GM19193 (cell line): ENCODE data around the gene FARP1.

Experiments used
- POLR2A ChIP-seq: IDR thresholded peaks from 4 replicates; pipeline ENCODE4 v1.6.1; 2011; ENCODE audit not compliant: insufficient read depth, insufficient read length; ENCODE audit errors: extremely low read depth

FARP1 gene

DNA sequence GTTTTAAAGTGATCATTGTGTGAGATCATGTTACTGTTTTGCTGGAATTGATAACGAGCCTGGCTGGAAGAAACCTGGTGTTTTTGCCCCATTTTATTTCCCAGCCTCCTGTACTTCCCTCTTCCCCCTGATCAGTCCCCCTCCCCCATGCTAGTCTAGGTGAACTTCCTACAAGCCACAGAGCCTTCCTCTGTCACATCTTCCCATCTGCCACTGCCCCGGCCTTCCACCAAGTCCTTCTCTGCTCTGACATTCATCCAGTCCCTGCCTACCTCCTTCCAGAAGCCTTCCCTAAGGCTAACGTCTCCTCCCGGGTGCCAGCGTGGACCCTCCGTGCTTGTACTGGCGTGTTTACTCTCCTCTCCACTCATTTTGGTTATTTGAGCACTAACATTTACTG lies 14.3 kb downstream of the FARP1 start:
- no peak for TF ChIP-seq POLR2A

DNA sequence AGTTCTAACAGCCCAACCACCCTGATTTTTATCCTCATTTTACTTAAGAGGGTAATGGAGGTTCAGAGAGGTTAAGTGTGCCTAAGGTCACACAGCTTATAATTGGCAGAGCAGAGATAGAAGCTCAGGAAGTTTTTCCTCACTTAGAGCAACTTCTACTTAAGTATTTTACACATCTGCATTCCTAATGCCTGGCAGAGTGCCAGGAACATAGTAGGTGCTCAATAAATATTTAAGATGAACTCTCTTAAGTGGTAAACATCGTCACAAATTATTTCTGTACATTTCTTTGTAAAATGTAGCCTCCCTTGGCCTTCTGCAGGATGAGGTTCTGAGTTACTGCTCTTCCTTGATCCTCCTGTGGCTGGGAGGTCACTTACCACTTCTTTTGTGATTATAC lies 14.7 kb downstream of the FARP1 start:
- no peak for TF ChIP-seq POLR2A

DNA sequence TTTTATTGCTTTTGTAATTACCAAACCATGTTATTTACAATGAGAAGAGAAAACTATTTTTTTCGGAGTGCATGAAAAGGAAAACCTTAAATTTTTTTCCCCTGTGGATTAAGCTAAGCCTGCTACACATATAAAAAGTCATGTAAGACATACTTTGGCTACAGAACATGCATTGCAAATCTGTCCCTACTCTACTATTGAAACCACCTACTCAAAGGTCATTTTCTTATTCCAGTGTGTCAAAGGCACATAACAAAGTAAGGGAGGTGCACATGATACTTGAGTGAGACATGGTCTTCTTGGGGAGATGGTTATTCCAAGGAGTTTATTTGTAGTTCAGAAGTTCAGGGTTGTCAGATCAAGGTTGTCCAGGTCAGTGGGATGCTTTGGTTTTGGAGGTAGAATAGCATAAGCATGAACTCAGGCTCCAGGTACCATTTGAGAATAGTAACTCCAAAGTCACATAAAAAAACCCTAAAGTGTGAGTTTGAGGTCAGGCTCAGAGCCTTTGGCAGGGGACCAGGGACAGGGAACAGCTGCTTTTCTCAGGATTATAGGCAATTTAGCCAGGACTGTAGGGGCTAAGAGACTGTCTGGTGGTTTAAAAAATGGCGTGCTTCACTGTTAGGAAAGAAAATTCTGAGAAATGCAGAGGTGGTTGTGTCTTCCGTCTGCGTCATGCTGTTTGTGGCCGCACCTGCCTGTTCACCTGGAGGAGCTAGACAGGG lies 15.4 kb downstream of the FARP1 start:
- TF ChIP-seq POLR2A, result no peak

DNA sequence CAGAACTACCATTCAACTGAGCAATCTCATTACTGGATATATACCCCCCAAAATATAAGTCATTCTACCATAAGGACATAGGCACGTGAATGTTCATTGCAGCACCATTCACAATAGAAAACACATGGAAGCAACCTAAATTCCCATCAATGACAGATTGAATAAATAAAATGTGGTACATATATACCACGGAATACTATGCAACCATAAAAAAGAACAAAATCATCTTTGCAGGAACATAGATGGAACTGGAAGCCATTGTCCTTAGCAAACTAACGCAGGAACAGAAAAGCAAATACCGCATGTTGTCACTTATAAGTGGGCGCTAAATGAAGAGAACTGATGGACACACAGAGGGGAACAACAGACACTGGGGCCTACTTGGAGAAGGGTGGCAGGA lies 20.0 kb downstream of the FARP1 start:
- no peak for TF ChIP-seq POLR2A

DNA sequence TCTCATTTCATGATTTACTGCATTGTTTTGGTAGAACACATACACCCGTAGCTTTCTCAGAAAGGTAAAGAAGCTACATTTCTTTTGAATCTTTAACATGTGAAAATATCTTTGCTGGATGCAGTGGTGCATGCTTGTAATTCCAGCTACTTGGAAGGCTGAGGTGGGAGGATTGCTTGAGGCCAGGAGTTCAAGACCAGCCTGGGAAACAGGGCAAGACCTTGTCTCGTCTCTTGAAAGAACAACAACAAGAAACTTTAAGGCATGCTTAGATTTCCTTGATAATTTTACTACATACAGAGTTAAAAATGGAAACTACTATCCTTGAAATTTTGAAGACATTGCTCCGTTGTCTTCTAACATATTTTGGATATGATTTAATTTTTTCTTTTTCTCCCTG lies 26.4 kb downstream of the FARP1 start:
- no peak for TF ChIP-seq POLR2A

DNA sequence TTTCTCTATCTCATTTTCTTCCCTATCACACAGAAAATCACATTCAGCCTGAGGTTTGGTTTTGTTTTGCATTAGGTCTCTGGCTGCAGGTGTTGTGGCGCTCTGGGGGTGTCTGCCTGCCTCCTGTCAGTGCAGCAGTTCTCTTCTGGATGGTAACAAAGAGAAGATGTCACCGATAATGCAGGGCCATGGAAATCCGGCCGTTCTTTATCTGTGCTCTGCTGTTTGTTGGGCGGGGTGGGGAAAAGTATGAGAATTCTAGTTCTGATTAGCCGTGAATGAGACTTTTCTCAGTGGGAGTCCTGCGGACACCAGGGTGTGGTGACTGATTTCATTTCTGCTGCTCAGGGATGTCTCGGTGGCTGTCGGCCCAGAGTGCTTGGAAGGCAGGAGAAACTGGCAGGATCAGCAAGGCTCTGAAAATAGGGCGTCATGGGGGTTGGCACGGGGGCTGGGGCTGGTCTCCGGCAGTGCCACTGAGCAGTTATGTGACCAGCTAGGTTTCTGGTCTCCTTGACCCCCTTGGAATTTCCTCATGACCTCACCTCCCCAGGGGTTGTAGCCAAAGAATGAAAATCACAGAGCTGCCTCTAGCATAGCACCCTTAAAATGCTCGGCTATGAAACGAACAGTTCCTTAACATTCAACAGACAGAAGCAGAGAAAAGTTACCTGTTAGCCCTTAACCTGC lies 29.2 kb downstream of the FARP1 start:
- no peak for TF ChIP-seq POLR2A

DNA sequence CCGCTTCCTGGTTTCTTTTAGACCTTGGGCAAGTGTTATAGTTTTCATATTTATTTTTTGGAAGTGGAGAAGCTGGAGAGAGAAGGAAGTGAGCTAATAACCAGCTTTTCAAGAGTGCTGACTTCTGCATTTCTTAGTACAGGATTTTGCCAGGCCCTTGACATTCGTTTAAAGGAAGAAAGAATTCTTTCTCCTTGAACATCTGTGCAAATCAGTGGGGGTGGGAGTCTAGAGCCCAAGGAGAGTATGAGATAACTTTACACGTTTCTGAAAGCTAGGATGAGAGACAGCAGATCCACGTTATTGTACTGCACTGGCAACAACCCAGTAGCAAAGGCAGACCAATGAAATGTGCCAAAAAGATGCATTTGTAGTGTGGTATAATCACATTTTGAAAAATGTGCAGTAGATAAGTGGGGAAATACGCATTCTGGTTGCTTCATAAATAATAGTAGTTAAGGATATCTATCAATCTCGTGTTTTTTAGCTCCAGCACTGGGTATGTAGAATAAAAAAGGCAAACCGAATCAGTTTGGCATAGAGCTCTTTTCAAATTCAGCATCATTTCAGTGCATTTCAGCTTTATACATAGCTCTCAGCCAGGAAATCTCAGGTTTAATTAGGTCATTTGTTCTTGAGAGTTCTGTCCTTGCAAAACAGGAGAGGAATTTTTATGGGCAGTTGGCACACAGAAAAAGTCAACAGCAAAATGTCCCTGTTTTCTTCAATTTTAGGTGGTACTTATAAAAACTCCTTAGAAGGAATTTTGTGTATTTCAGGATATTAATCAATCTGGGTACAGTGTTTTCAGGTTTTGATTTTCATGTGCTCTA lies 29.9 kb downstream of the FARP1 start:
- TF ChIP-seq POLR2A, result no peak

DNA sequence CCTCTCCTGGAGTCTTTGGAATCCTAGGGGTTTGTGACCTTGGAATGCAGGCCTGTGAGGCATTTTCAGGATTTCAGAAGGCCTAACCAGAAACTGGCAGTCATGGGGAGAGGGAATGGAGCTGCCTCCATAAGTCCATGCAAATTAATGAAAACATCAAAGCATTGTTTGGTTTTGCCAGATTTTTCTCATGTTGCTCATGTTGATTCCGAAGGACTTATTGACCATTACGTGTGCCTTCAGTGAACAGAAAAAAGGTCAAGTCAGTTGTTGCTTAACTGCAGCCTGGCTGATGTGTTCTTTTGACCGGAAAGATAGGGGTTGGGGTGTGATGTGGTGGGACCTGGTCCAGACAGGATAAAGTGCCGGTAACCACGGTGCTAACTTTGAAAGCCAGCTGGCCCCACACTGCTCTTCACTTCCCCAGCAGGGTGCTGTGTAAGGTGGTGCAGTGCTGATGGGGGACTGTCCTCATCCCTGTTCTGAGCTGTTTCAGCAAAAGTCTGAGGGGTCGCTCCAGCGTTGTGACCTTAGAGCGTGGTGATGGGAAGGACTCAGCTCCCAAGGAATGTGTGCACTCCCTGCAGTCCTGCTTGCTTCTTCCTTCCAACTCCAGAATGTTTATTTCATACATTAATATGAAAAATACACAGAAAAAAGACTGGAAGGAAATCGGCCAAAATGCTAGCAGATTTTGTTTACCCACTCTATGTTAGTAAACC lies 30.7 kb downstream of the FARP1 start:
- no peak for TF ChIP-seq POLR2A

DNA sequence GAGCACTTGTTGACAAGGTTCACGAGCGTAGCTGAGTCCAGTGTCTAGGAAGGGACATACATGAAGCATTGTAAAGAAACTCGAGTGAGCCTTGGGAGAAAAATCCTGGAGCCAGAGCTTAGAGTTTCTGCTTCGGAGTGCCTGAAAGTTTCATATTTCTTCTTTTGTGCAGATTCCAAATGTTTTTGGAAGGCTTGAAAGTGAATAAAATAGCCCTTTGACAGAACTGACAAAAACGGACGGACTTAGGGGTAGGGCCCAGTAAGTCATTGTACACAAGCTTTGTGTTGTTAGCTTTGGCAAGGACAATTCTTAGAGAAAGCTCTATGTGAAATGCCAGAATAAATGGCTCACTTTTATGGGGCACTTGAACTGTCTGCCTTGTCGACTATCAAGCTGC lies 31.4 kb downstream of the FARP1 start:
- TF ChIP-seq POLR2A, result no peak

DNA sequence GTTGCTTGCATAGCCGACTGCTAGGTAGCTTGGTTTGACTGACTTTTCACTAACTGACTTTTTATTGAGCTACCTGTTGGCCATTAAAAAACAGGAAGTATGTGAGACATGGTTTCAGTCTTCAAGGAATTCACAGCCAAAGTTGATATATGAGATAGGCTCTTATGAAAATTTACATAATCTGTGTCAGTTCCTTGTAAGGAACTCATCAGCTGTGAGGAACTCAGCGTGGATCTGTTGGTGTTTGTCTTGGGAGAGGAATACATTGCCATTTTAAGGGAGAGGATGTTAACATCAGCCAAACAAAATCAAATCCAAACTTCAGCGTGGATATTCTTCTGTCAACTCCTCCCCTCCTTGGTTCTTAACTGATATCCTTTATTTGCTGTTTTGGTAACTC lies 32.1 kb downstream of the FARP1 start:
- TF ChIP-seq POLR2A, result no peak

DNA sequence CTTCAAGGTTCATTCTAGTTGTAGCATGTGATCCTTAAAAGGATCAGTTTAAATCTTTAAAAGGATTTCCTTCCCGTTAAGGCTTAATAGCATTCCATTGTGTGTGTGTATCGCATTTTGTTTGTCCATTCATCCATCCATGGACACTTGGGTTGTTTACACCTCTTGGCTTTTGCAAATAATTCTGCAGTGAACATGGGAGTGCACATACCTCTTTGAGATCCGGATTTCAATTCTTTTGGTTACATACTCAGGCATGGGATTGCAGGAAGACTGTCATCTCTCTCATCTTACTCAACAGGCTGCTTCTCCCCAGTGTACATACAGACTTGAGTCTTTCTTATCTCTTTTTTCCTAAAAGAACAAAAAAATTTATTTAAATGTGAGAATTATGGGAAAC lies 32.9 kb downstream of the FARP1 start:
- no peak for TF ChIP-seq POLR2A

DNA sequence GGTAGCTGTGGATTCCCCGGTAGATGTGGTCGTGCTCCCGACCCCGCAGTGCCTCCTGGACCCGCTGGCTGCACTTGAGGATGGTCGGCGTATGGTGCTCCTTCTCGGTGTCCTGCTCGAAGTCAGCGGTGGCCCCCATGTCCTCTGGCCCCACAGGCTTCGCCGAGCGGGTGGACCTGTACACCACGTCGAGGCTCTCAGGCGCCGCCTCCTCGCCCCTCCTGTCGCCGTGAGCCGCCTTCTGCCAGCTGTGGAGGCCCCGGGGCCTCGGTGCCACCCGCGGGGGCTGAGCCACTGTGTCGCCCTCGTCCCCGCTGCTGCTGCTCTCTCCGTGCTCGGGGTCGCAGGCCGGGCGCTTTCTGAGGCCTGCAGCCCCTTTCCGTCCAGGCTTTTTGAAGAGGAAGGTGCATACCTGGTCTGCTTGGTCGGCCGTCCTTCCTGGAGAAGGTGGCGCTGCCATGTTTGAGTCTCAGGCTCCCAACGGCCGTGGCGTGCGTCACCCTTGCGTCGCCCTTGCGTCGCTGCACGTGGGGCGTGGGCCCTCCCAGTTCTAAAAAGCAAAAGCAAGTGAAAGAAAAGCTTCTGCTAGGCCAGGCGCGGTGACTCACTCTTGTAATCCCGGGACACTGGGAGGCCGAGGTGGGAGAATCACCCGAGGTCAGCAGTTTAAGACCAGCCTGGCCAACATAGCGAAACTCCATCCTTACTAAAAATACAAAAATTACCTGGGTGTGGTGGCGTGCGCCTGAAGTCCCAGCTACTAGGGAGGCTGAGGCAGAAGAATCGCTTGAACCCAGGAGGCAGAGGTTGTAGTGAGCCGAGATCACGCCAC lies 34.1 kb downstream of the FARP1 start, which contains the start of gene RNF113B:
TSS of gene RNF113B (minus strand) at position 493 of the 832 bp plus-strand sequence. CDS start at position 460, 33 bp downstream.
- no peak for TF ChIP-seq POLR2A

DNA sequence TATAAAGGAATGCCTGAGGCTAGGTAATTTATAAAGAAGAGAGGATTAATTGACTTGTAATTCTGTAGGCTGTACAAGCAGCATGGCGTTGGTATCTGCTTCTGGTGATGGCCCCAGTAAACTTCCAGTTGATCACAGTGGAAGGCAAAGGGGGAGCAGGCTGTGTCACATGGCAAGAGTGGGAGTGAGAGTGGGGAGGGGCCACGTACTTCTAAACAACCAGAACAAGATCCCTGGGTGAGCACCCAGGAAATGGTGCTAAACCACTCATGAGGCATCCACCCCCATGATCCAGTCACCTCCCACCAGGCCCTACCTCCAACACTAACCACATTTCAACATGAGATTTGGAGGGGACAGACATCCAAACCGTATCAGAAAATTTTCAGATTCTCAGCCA lies 37.2 kb downstream of the FARP1 start:
- no peak for TF ChIP-seq POLR2A
